Muscle layer of colon (tissue), 2 donors: ENCODE measurements around the gene NPIPA8.
"Not testable (repeated sequence)": the region's sequence is repeated elsewhere in the genome, so short reads cannot be mapped to it uniquely, and the experiment has no call there.

ENCODE experiments used
- H3K27ac ChIP-seq: one replicate; pipeline ENCODE4 v1.7.0; 2013; ENCODE audit warnings: low read depth, mild to moderate bottlenecking, low read length, moderate library complexity
- H3K27me3 ChIP-seq, 2 donors: one replicate each; pipeline ENCODE4 v1.7.0; 2013; ENCODE audit warnings: low read length in 2 of 2, mild to moderate bottlenecking in 2 of 2; ENCODE audit not compliant: insufficient read depth in 2 of 2, control insufficient read depth in 1 of 2
- H3K36me3 ChIP-seq: one replicate; pipeline ENCODE4 v1.7.0; 2013; ENCODE audit warnings: mild to moderate bottlenecking, low read length; ENCODE audit not compliant: insufficient read depth
- H3K4me1 ChIP-seq: one replicate; pipeline ENCODE4 v1.7.0; 2013; ENCODE audit warnings: mild to moderate bottlenecking, low read length; ENCODE audit not compliant: insufficient read depth
- H3K4me3 ChIP-seq, 2 donors: one replicate each; pipeline ENCODE4 v1.7.0; 2013; ENCODE audit warnings: low read length in 2 of 2, low read depth in 1 of 2, mild to moderate bottlenecking in 1 of 2, moderate library complexity in 1 of 2
- H3K9ac ChIP-seq: one replicate; pipeline ENCODE4 v1.7.0; 2013; ENCODE audit warnings: low read length
- H3K9me3 ChIP-seq: one replicate; pipeline ENCODE4 v1.7.0; 2013; ENCODE audit warnings: mild to moderate bottlenecking, low read length
- donor health status: abdominal sarcoma.
- donor health status: Adenocarcinoma of cecum.

Gene NPIPA8

DNA sequence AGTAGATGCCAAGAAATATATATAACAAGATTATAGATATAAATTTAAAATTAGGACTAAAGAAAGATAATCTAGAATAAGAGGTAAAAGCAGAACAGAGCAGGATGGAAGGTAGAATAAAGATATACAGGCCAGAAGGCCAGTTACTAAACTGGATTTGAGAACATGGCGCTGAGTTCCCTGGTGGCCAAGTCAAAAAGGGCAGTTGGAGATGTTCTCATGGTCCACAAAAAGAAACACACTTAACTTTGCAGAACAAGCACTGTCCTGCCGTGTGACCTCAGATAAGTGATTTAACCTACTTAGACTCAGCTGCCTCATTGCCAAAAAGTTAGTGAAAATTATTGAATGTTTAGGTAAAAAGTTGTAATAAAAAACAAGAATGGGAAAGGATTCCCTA is 27.4 kb downstream of the NPIPA8 start:
- not testable (repeated sequence) for H3K27ac ChIP-seq, H3K36me3 ChIP-seq, H3K9me3 ChIP-seq, H3K27me3 ChIP-seq, H3K9ac ChIP-seq, H3K4me1 ChIP-seq, H3K4me3 ChIP-seq

DNA sequence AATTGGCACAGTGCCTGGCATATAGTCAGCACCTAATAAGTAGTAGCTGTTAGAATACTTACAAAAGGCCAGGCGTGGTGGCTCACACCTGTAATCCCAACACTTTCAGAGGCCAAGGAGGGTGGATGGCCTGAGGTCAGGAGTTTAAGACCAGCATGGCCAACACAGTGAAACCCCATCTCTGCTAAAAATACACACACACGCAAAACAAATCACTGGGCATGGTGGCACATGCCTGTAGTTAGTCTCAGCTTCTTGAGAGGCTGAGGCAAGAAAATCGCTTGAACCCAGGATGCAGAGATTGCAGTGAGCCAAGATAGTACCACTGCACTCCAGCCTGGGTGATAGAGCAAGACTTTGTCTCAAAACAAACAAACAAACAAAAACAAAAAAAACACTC is 29.3 kb downstream of the NPIPA8 start:
- not testable (repeated sequence) for H3K27ac ChIP-seq, H3K27me3 ChIP-seq, H3K4me3 ChIP-seq, H3K4me1 ChIP-seq, H3K9me3 ChIP-seq, H3K9ac ChIP-seq, H3K36me3 ChIP-seq

DNA sequence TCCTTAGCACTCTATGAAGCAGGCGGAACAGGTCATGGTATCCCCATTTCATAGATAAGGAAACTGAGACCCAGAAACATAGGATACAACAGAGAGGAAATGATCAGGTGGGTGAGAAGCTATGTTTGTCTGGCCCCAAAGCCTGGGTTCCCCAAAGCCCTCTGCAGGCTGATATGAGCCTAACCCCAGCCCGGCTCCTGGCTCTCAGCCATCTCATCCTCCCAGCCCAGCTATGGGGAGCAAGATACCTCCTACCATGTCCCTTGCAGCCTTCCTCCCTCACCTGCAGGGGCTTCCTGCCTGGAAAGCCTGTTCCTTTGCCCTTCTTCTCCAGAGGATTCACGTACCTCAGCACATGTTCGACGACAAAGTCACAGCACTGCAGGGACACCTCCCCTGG is 30.5 kb downstream of the NPIPA8 start:
- H3K27ac ChIP-seq, H3K4me1 ChIP-seq, H3K9ac ChIP-seq, H3K4me3 ChIP-seq, H3K9me3 ChIP-seq, H3K27me3 ChIP-seq, H3K36me3 ChIP-seq: not testable (repeated sequence)

DNA sequence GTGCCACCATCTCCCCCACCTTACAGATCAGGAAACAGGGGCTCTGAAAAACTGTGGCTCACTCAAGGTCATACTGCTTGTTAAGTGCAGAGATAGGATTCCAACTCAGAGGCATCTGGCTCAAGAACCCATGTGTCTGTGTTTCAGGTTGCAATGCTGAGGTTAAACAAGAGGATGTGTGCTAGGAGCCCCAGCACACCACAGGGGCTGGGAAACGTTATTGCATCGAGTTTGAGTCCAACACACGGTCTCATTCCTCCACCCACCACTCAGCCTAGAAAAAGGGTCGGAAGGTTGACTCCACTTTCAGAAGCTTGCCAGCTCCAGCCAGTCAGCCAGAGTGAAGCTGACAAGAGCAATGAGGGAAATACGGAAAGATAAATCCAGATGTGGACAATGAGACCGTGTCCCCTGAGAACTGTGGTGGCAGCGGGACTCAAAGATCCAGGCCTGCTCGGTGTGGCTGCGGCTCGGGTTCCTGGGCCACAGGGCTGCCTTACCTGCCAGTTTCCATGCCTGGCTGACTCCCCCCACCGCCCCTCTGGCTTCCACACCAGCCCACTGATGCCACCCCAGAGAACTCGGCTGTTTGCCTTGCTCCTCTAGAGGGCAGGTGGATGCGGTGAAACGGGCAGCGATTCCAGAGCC is 33.4 kb downstream of the NPIPA8 start:
- H3K4me1 ChIP-seq, H3K27me3 ChIP-seq, H3K9ac ChIP-seq, H3K4me3 ChIP-seq, H3K9me3 ChIP-seq, H3K27ac ChIP-seq, H3K36me3 ChIP-seq: not testable (repeated sequence)

DNA sequence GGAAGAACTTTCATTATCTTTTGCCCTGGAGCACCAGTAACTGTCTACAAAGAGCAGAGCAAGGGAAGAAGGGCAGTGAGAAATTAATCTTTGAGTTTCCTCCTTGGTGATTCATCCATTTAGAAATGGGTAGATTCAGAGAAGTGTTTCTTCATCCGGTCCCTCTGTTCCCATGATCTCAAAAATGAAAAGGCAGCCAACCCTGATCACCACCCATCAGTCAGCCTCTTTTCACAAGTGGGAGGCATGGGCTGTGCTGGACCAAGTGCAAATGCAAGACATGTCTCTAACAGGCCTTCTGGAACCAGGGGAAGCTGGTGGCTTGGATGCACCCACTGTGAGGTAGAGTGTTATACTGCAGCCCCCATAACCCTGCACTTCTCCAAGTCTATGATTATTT is 38.8 kb downstream of the NPIPA8 start:
- H3K4me1 ChIP-seq, H3K9me3 ChIP-seq, H3K9ac ChIP-seq, H3K4me3 ChIP-seq, H3K27me3 ChIP-seq, H3K36me3 ChIP-seq, H3K27ac ChIP-seq: not testable (repeated sequence)

DNA sequence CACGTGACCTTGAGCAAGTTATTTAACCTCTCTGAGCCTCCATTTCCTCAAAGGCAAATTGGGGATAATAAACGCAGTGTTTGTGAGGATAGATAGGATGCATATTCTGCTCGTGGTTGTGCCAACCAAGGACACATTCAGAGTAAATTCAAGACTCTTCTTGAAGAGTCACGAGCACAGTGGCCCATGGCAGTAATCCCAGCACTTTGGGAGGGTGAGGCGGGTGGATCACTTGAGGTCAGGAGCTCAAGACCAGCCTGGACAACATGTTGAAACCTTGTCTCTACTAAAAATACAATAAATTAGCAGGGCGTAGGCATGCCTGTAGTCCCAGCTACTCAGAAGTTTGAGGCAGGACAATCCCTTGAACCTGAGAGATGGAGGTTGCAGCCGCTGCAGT is 39.6 kb downstream of the NPIPA8 start:
- not testable (repeated sequence) for H3K27me3 ChIP-seq, H3K9me3 ChIP-seq, H3K36me3 ChIP-seq, H3K4me3 ChIP-seq, H3K9ac ChIP-seq, H3K27ac ChIP-seq, H3K4me1 ChIP-seq

DNA sequence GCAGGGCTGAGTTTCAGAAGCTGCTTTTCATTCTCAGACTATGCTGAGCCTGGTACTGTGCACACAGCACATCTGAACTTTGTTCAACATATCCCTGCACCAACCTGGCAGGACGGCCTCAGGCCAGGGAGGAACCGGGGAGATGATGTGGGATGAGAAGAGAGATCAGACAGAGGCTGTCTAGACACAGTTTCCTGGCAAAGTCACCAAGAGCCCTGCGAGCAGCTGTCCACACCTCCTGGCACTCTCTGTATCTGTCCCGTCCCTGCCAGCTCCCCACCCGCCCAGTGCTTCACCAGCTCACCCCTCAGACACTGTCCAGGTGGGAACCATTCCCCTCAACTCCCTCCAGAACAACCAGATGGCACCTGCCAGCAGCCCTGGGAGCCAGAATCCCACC is 42.2 kb downstream of the NPIPA8 start:
- not testable (repeated sequence) for H3K27me3 ChIP-seq, H3K4me1 ChIP-seq, H3K9me3 ChIP-seq, H3K27ac ChIP-seq, H3K4me3 ChIP-seq, H3K9ac ChIP-seq, H3K36me3 ChIP-seq

DNA sequence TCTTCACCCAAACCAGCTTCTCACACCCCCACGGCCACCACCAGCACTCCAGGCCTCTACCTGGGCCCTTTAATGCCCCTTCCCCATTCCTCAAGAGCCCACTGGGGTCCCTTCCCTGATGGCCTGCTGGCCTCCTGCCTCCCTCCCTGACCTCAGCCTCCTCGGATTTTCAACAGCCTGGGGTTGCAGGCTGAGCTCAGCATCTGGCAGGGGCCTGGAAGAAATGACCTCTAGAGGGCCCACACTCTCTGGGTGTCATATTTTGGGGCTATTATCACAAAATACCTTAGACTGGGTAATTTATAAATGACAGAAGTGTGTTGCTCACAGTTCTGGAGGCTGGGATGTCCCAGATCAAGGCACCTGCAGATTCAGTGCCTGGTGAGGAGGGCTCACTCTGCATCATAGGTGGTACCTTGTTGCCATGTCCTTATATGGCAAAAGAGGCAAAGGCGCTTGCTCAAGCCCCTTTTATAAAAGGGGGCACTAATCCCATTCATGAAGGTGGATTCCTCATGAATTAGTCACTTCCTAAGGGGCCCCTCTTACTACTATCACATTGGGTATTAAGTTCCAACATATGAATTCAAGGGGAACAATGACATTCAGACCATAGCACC is 43.1 kb downstream of the NPIPA8 start:
- not testable (repeated sequence) for H3K27ac ChIP-seq, H3K9ac ChIP-seq, H3K4me1 ChIP-seq, H3K4me3 ChIP-seq, H3K27me3 ChIP-seq, H3K36me3 ChIP-seq, H3K9me3 ChIP-seq

DNA sequence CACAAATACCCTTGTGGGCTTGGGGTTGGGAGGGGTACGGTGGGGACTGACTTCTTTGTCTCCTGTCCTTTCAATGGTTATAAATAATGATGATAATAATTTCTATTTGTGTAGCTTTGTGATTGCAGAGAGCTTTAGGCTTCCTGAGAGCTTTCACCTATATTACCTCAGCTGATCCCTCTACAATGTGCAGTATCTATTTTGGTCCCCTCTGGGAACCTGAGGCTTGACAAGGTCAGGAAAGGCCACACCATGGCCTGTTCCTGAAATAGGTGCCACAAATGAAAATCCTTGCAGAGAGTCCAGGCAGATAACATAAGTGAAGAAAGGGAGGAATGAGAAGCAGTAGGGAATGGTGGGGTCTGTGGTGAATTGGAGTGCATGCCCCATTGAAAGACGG is 45.6 kb downstream of the NPIPA8 start:
- not testable (repeated sequence) for H3K27ac ChIP-seq

DNA sequence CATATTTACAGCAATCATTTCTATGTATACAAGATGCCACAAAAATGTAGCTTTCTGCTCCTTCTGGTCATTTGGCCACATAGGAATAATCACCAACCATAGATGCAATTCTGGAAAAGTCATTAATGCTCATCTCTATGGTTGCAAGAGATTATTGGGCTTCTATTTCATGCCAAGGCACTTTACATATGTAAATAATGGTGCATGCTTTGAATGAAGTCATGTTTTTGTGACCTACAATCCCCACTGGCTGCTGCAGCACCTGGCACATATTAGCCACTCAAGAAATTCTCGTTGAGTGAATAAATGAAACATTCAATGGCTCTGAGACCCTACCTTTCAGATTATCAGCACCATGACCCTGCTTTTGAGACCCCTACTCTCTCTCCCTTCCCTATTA is 50.2 kb downstream of the NPIPA8 start:
- not testable (repeated sequence) for H3K9ac ChIP-seq, H3K4me1 ChIP-seq, H3K27me3 ChIP-seq, H3K9me3 ChIP-seq, H3K4me3 ChIP-seq, H3K27ac ChIP-seq, H3K36me3 ChIP-seq

More for the DNA sequence above, 45.6 kb downstream of the NPIPA8 start:
- not testable (repeated sequence) for H3K4me3 ChIP-seq, H3K27me3 ChIP-seq, H3K36me3 ChIP-seq, H3K4me1 ChIP-seq, H3K9ac ChIP-seq, H3K9me3 ChIP-seq

DNA sequence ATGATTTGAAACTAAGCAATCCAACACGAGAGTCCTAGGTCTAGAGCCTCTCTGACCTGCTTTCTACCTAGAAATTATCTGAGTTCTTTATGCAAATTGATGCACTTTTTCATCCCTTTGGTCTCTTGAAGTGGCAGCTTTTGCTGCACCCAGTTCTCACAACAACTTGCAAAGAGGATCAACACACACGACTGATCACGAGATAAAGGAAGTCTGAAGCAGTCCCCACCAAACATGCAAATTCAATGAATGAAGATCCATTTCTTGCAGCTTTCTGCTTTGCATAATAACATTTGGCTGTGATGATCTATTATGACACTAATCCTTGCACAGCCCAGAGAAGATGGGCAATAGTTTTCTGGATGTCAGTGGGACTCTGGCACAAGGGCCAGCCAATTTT is 56.2 kb downstream of the NPIPA8 start:
- H3K9ac ChIP-seq, H3K27ac ChIP-seq, H3K36me3 ChIP-seq, H3K27me3 ChIP-seq, H3K9me3 ChIP-seq, H3K4me1 ChIP-seq, H3K4me3 ChIP-seq: not testable (repeated sequence)

DNA sequence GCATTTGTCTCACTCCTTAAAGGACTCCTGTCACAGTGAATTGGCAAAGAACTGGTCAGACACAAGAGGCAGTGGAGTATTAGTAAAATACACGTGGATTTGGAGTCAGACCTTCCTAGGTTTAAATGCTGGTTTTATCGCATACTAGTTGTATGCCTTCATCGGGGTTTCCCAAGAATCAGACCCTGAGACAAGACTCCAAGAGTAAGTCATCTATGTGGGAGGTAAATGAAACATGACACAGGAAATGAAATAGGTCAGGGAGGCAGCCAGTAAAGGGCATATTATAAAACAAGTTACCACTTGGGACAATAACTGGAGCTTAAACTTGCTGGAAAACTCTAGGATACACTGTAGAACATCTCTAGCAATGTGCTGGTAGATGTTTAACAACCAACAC is 59.8 kb downstream of the NPIPA8 start:
- H3K27ac ChIP-seq, H3K36me3 ChIP-seq, H3K4me3 ChIP-seq, H3K27me3 ChIP-seq, H3K9ac ChIP-seq, H3K4me1 ChIP-seq, H3K9me3 ChIP-seq: not testable (repeated sequence)
